GM23248 (cell line): ENCODE data around the gene IGSF21. TPM values are rescaled to one million over a fixed set of nuclear protein-coding genes. Genes with fewer than 3 reads are reported as not detected.

Experiments
- DNase-seq: peaks from one replicate; pipeline ENCODE4 v3.0.0-alpha.2; 2015
- H2AFZ ChIP-seq: fragments of 200-600 bp; sonication (generic); 2 replicates; pipeline ENCODE4 v1.6.1; 2016; ENCODE audit warnings: antibody characterized with exemption
- H3F3A ChIP-seq: fragments of 200-600 bp; sonication (generic); 2 replicates; pipeline ENCODE4 v1.6.1; 2016; ENCODE audit warnings: mild to moderate bottlenecking, antibody characterized with exemption, mixed run types; ENCODE audit not compliant: insufficient read depth
- H3K27ac ChIP-seq: fragments of 200-600 bp; sonication (generic); 2 replicates; pipeline ENCODE4 v1.5.1; 2016; ENCODE audit warnings: mild to moderate bottlenecking
- H3K27me3 ChIP-seq: fragments of 200-600 bp; sonication (generic); replicated peaks from 2 replicates; pipeline ENCODE4 v1.6.1; 2016; ENCODE audit warnings: mild to moderate bottlenecking; ENCODE audit not compliant: insufficient read depth
- H3K36me3 ChIP-seq: fragments of 200-600 bp; sonication (generic); 2 replicates; pipeline ENCODE4 v1.6.1; 2016; ENCODE audit warnings: low read depth, mild to moderate bottlenecking
- H3K4me1 ChIP-seq: fragments of 200-600 bp; sonication (generic); 2 replicates; pipeline ENCODE4 v1.6.1; 2016; ENCODE audit warnings: mild to moderate bottlenecking; ENCODE audit not compliant: insufficient read depth
- H3K4me2 ChIP-seq: fragments of 200-600 bp; sonication (generic); one replicate; pipeline ENCODE4 v1.6.1; 2016; ENCODE audit warnings: mild to moderate bottlenecking; ENCODE audit not compliant: unreplicated experiment
- H3K4me3 ChIP-seq: fragments of 200-600 bp; sonication (generic); 2 replicates; pipeline ENCODE4 v1.5.1; 2016; ENCODE audit warnings: mild to moderate bottlenecking
- H3K79me2 ChIP-seq: fragments of 200-600 bp; sonication (generic); 2 replicates; pipeline ENCODE4 v1.6.1; 2016; ENCODE audit warnings: mild to moderate bottlenecking; ENCODE audit not compliant: insufficient read depth
- H3K9ac ChIP-seq: fragments of 200-600 bp; sonication (generic); 2 replicates; pipeline ENCODE4 v1.6.1; 2016; ENCODE audit warnings: mild to moderate bottlenecking
- H3K9me2 ChIP-seq: fragments of 200-600 bp; sonication (generic); 2 replicates; pipeline ENCODE4 v1.6.1; 2016; ENCODE audit warnings: mixed run types, mild to moderate bottlenecking, moderate library complexity; ENCODE audit not compliant: insufficient read depth
- H3K9me3 ChIP-seq: fragments of 200-600 bp; sonication (generic); one replicate; pipeline ENCODE4 v1.6.1; 2017; ENCODE audit warnings: low read depth
- H4K20me1 ChIP-seq: fragments of 200-600 bp; sonication (generic); 2 replicates; pipeline ENCODE4 v1.6.0; 2016; ENCODE audit not compliant: insufficient read depth
- EZH2 ChIP-seq: fragments of 200-600 bp; sonication (generic); IDR thresholded peaks from 2 replicates; pipeline ENCODE4 v1.6.1; 2018; ENCODE audit warnings: antibody characterized with exemption, mild to moderate bottlenecking; ENCODE audit not compliant: insufficient read depth, poor library complexity, severe bottlenecking
- EZH2phosphoT487 ChIP-seq: fragments of 200-600 bp; sonication (generic); IDR thresholded peaks from 2 replicates; pipeline ENCODE4 v1.6.1; 2018; ENCODE audit warnings: antibody characterized with exemption, moderate library complexity, mild to moderate bottlenecking, low read depth; ENCODE audit not compliant: insufficient read depth
- WGBS, 2 experiments: methylation state at CpG; one replicate each; pipeline ENCODE4 v1.1.6; 2015 to 2017; ENCODE audit warnings: low lambda C conversion rate in 2 of 2, low coverage in 1 of 2; ENCODE audit errors: missing lambda C conversion rate in 2 of 2; 5-methylcytosine and 5-hydroxymethylcytosine counted together
- in situ Hi-C: fragments of 300-500 bp; cut with MboI; formaldehyde crosslinking; loops from 2 replicates; pipeline ENCODE4 v1.15.0; 2020
- polyA plus RNA-seq: library from polyadenylated mRNA; unstranded; fragments of >200 nt; fragmentation: Nextera tagmentation; extraction: Ambion mirVana; gene quantifications from 2 replicates; pipeline ENCODE4 v1.2.1, GENCODE V29; 2016
- total RNA-seq: library from RNA; depleted of rRNA; stranded (reverse); fragments of >200 nt; shearing (Covaris generic); gene quantifications from 2 replicates; pipeline ENCODE4 v1.2.3, GENCODE V29; 2014

The IGSF21 gene
- total and polyA plus RNA-seq, 2 experiments from 2014 or later, result not detected

DNA sequence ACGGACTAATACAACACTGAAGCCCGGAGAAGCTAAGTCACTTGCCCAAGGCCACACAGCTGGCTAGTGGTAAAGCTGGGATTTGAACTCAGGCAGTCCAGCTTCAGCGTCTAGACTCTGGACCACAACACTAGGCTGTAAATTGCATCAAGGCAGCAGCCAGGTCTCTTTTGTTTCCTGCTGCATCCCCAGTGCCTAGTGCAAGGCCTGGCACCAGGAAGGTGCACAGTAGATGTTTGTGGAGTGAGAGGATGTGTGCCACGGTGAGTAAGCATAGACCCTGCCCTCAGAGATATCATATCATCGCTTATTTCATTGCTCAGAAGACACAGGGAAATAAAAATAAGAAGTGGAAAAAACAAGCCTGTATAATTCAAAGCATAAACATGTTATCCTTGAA is 40.9 kb downstream of the IGSF21 start:
- H3K27ac ChIP-seq, result no peak overlapping the region
- H3F3A ChIP-seq, result no peaks in the 10 kb centered on the region
- no peaks in the 10 kb centered on the region for H3K9me3 ChIP-seq
- H3K27me3 ChIP-seq, result no peaks in the 10 kb centered on the region; the same call in 1 of the 2 replicates
- DNase-seq, result no peak
- no peaks in the 10 kb centered on the region for H4K20me1 ChIP-seq
- no peaks in the 10 kb centered on the region for H3K79me2 ChIP-seq
- H3K4me2 ChIP-seq, result no peak overlapping the region
- H3K36me3 ChIP-seq, result no peaks in the 10 kb centered on the region
- in situ Hi-C loops, result no loop called here
- H3K9me2 ChIP-seq, result no peaks in the 10 kb centered on the region
- H3K9ac ChIP-seq, result no peak overlapping the region
- no peaks in the 10 kb centered on the region for H3K4me1 ChIP-seq
- 46 to 49% methylated on average over 5 of the region's 5 CpGs for WGBS, 2 experiments
- no peak overlapping the region for H3K4me3 ChIP-seq
- TF ChIP-seq EZH2, result no peak
- TF ChIP-seq EZH2phosphoT487, result no peak
- H2AFZ ChIP-seq, result no peak overlapping the region

DNA sequence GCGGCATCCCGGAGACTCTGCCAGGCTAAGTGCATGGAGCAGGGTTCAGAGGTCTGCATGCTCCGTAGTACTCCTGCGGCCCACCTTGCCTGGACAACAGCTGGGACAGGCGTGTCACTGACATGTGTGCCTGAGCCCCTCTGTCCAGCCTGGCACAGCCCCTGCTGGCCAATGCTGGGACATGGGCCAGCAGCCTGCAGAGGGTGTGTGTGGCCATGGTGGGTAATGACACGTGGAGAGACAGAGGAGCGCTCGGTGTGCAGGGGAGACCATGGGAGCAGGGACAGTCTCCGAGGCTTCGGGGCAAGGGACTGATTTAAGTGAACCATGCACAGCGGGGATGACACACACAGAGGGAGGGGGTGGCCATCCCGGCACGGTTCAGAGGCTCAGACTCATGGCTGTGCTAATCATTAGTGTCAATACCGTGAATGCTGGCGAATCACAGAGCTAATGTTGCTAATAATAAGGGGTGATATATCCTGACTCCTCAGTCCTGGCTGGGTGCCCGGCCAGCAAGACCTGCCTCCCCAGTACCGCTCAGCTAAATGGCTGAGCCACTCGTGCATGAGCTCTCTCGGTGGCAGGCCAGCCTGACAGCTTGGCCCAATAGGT is 41.5 kb downstream of the IGSF21 start:
- Histone ChIP-seq H4K20me1 (no peaks in the 10 kb centered on the region), H3K4me3 (no peak overlapping the region), H3K36me3 (no peaks in the 10 kb centered on the region), H3K9me3 (no peaks in the 10 kb centered on the region), H3K4me1 (no peaks in the 10 kb centered on the region), H3K27ac (no peak overlapping the region), H3K79me2 (no peaks in the 10 kb centered on the region), H3K27me3 (no peaks in the 10 kb centered on the region; the same call in 1 of the 2 replicates), H3K9ac (no peak overlapping the region), H3K4me2 (no peak overlapping the region), H3F3A (no peaks in the 10 kb centered on the region), H3K9me2 (no peaks in the 10 kb centered on the region), H2AFZ (no peak overlapping the region)
- DNase-seq, result peak; percentile 33
- in situ Hi-C loops, result no loop called here
- no peak for TF ChIP-seq EZH2
- TF ChIP-seq EZH2phosphoT487, result no peak
- 47 to 48% methylated on average over 19 of the region's 19 CpGs for WGBS, 2 experiments

DNA sequence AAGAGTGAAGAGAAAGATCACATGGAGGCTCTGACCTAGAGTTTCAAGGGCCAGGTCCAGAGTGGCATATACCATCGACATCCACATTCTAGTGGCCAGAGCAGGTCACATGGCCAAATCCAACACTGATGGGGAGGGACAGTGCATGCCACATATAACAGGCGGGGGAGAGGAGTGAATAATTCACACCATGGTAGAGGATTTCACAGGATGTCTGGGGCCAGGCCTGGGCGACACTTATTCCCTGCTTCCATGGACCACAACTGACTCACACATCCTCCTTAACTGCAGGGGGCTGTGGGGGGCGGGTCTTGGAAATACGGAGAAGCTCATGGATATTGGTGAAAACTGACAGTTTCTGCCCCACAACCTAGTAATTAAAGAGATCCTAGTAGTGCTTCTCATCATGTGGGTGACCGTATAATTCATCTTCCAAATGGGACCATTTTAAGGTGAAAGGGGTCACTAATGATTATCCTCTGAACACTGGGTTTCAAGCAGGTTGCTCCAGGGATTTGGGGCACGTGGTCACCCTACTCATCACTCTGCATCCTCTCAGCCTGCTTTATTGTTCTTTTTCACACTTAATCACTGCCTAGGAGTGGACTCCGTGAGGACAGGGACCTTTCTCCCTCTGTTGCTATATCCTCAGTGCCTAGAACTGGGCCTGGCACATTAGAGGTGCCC is 44.0 kb downstream of the IGSF21 start:
- Histone ChIP-seq H2AFZ (no peak overlapping the region), H3K4me2 (no peak overlapping the region), H3K4me3 (no peak overlapping the region), H3K36me3 (no peaks in the 10 kb centered on the region), H4K20me1 (no peaks in the 10 kb centered on the region), H3K9me3 (no peaks in the 10 kb centered on the region), H3K27me3 (no peaks in the 10 kb centered on the region; the same call in 1 of the 2 replicates), H3K27ac (no peak overlapping the region), H3K9me2 (no peaks in the 10 kb centered on the region), H3K9ac (no peak overlapping the region), H3F3A (no peaks in the 10 kb centered on the region), H3K4me1 (no peaks in the 10 kb centered on the region), H3K79me2 (no peaks in the 10 kb centered on the region)
- WGBS, 2 experiments, result 48 to 56% methylated on average over 8 of the region's 8 CpGs
- no peak for TF ChIP-seq EZH2phosphoT487
- no peak for TF ChIP-seq EZH2
- in situ Hi-C loops, result no loop called here
- DNase-seq, result no peak

DNA sequence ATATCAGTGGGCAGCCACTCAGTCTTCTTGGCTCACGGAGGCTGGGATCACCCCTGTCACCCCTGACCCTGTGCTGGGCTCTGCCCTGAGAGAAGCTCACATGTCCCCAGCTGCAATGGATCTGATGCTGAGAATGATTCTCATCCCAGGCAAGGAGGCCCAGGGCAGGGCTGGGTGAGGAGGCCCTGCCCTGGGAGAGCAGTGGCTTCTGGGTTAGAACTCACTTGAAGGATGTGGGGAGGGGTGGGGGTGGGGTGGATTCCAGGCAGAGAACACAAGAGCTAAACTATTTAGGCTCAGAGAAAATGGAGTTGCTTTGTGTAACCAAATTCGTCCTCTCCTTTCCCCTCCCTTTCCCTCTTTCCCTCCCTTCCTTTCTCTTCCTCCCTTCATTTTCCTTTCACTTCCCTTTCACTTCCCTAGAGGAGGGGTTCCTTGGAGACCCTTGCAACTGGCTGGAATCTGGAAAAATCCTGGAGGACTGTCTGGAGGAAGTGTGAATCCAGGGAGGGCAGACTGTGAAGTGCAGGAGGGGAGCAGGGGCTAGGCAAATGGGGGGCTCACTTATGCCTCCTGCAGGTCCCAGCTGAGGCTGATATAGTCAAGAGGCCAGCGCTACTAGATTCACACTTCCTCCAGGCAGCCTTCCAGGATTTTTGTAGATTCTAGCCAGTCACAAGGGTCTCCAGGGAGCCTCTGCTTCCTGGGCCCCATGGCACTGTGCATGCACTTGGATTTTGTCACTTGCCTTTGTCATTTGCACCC is 47.0 kb downstream of the IGSF21 start:
- H3K27ac ChIP-seq, result no peak overlapping the region
- WGBS, 2 experiments, result 29 to 31% methylated on average over 3 of the region's 3 CpGs
- H3K4me1 ChIP-seq, result no peaks in the 10 kb centered on the region
- no peaks in the 10 kb centered on the region; the same call in 1 of the 2 replicates for H3K27me3 ChIP-seq
- H3K79me2 ChIP-seq, result no peaks in the 10 kb centered on the region
- H3K36me3 ChIP-seq, result no peaks in the 10 kb centered on the region
- no peaks in the 10 kb centered on the region for H4K20me1 ChIP-seq
- H2AFZ ChIP-seq, result no peak overlapping the region
- no peak for DNase-seq
- no peaks in the 10 kb centered on the region for H3K9me2 ChIP-seq
- no peaks in the 10 kb centered on the region for H3K9me3 ChIP-seq
- no peak overlapping the region for H3K4me2 ChIP-seq
- in situ Hi-C loops, result no loop called here
- no peaks in the 10 kb centered on the region for H3F3A ChIP-seq
- no peak overlapping the region for H3K4me3 ChIP-seq
- no peak overlapping the region for H3K9ac ChIP-seq
- TF ChIP-seq EZH2phosphoT487 (no peak), EZH2 (no peak)
